GM19372 (cell line): Measurements from ENCODE around the gene FLNB.

Source experiments
- ATAC-seq: cut with Tn5 transposase; IDR thresholded peaks from one replicate; pipeline ENCODE4 v1.9.1; 2021; ENCODE audit warnings: mild to moderate bottlenecking, low read depth, moderate library complexity; ENCODE audit not compliant: unreplicated experiment

The FLNB gene

DNA sequence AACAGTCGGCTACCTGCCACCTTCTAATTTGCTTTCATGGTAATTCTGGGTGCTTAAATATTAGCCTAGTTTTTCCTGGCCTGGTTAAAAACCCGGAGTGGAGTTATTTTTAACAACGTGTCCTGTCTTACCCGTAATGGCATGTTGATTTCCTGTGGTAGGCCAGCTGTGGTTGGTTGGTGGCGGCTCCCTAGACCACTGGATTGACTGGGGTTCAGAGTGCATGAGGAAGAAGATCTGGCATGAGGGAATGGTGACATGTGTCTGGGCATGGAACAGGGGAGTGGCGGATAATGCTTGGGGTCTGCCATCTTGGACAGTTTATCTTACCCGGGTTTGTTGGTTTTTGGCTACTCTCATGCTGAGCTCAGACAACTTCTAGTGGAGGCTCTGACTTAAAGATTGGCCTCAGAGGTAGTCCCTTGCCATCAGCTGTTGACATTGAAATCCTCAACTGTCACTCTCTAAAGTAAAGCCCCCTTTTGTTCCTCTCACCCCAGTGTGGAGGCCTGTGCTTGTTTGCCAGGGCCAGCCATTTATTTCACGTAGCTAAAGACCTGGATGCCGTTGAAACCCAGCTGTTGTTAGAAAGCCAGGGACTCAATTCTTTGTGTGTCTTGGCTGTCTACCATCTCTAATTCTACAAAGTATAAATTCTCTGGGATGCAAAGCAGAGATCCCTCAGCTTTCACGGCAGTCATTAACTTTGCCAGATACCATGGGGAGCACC is 121.0 kb downstream of the FLNB start:
- ATAC-seq = no peak

DNA sequence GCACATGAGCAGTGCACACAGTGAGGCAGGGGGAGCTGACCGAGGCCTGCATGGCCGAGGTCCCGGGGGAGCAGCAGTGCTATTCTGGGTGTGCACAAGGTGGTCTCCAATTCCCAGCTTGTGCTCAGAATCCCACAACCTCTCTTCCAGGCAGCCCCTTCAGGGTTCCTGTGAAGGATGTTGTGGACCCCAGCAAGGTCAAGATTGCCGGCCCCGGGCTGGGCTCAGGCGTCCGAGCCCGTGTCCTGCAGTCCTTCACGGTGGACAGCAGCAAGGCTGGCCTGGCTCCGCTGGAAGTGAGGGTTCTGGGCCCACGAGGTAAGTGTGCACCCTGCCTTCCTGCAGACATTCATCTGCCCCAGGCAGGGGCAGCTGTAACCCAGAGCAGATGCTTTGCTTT is 122.4 kb downstream of the FLNB start:
- no peak for ATAC-seq

DNA sequence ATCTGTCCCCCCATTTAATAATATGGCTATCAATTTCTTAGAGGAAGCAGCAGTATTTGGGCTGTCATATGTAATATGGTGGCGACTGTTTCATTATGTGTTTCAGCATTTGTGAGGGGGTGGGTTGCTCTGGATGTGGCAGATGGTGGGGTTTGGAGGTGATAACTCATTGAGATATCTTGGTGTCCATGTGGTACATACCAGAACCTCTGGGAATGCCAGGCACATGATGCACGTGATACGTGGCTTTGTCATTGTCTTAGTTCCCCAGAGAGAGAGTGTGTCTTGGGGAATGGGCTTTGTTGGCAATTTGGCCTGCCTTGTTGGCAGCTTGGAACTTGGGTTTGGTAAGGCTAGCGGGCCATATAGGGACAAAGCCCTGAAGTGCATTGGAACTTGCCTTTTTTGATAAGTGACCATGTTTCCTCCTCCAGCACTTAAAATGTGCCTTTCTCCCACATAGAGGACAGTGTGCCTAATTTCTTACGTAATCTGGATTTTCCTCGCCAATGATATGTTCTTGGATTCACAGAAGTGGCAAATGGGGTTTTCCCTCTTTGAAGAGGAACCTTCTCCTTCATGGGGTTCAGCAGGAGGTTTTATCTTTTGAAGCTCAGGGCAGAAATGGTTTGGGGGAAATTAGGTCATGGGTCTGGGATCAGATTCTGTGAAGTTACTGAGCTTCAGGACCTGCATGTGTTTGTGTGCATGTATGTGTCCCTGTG is 123.0 kb downstream of the FLNB start:
- no peak for ATAC-seq

DNA sequence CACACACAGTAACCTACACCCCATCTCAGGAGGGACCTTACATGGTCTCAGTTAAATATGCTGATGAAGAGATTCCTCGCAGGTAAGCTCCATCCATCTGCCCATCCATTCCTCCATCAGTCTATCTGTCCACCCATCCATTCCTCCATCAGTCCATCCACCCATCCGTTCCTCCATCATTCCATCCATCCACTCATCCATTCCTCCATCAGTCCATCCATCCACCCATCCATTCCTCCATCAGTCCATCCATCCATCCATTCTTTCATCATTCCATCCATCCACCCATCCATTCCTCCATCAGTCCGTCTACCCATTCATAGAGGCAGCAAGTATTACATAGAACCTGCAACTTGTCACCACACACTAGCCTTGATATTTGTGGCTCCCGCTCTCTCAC is 124.6 kb downstream of the FLNB start:
- no peak for ATAC-seq

DNA sequence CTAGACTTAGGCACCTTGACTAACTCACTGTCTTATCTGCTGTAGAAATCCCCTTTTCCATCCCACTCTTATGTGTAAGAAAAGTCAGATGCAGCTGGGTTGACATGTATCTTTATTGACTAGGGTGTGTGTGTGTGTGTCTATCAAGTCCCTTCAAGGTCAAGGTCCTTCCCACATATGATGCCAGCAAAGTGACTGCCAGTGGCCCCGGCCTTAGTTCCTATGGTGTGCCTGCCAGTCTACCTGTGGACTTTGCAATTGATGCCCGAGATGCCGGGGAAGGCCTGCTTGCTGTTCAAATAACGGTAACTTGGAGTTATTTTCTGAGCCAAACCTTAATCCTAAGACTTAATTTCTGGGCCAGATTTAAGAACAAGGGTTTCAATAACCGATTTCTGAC is 126.2 kb downstream of the FLNB start:
- ATAC-seq = no peak

DNA sequence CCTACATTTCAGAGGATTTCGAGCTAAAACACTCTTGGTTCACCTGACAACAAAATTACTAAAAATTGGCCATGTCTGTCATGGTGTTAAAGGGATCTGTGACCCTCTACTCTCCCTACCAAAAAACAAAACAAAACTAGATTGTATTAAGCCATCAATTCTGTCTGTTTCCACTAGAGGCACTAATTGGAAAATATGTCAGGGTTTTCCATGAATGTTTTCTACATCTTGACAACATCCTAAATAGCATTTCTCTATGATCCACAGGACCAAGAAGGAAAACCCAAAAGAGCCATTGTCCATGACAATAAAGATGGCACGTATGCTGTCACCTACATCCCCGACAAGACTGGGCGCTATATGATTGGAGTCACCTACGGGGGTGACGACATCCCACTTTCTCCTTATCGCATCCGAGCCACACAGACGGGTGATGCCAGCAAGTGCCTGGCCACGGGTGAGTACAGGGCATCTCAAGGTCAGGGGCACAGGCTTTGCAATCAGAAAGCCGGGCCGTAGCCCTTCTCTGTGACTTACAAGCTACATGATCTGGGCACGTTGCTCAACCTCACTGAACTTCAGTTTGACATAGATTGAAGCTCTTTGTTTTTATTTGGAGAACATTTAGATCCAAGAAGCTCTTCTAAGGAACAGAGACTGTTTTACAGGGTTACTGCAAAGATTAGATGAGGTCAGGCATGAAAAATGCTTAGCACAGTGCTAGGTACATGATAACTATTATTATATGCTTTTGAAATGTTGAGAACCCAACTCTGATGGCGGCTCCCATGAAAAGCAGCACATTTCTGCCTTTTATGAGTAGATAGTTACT is 127.7 kb downstream of the FLNB start:
- ATAC-seq = no peak

DNA sequence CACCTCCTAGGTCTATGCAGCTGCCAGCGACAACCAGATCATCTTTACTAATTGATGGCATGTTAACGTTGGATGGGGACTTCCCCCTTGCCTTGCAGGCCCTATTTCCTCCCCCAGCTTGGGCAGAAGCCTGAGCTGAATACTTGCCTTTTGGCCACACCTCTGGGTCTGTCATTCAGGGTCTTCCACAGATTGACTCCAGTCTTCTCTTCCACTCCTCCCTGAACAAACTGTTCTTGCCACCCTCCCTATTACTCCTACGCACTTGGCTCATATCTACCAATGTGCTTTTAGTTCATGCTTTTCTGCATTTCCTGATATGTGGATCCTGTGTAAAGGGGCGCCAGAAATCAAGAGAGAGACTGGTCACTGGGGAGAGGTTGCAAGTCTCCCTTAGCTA is 129.1 kb downstream of the FLNB start:
- no peak for ATAC-seq

DNA sequence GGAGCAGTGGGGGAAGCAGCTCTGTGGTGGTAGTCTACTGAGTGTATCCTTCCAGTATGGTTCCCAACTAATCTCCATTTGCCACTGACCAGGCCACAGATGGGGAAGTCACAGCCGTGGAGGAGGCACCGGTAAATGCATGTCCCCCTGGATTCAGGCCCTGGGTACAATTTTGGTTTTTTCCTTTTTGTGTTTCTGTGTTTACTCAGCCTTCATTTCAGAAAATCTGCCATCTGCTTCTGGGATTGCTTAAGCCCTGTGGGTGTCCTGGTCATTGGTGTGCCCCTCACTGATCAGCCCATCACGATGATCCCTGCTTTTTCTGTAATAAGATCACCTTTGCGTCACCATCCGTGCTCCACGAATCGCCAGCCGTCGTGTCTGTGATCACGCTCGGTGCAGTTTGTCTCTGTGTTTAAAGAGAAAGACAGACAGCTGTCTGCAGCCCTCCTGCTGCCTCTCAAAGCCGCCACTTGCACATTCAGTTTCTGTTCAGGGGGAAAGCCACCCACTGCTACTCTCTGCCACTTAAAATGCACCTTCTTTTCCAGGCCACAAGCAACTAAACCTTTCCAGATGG is 133.6 kb downstream of the FLNB start:
- ATAC-seq = no peak

DNA sequence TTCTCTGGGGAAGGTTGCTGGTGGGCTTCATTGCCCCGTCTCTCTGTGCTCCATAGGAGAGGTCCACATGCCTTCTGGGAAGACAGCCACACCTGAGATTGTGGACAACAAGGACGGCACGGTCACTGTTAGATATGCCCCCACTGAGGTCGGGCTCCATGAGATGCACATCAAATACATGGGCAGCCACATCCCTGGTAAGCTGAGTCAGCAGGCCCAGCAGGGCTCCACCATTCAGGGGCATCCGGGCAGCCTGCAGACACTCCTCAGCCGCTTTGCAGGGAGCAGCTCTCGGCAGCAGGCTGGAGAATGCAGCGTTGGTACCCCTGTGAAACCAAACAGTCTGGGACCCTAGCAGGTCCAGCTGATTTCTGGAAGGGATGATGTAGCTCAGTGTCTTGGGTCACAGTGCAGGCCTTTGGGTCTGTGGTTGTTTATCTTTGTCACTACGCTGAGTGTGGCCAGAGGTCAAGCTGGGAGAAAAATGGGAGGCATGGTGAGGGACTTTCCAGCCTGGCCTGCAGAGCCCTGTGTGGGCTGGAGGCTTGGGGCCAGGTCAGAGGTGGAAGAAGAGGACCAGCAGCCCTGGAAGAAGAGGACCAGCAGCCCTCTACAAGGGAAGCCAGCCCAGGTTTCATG is 135.3 kb downstream of the FLNB start:
- ATAC-seq = no peak

DNA sequence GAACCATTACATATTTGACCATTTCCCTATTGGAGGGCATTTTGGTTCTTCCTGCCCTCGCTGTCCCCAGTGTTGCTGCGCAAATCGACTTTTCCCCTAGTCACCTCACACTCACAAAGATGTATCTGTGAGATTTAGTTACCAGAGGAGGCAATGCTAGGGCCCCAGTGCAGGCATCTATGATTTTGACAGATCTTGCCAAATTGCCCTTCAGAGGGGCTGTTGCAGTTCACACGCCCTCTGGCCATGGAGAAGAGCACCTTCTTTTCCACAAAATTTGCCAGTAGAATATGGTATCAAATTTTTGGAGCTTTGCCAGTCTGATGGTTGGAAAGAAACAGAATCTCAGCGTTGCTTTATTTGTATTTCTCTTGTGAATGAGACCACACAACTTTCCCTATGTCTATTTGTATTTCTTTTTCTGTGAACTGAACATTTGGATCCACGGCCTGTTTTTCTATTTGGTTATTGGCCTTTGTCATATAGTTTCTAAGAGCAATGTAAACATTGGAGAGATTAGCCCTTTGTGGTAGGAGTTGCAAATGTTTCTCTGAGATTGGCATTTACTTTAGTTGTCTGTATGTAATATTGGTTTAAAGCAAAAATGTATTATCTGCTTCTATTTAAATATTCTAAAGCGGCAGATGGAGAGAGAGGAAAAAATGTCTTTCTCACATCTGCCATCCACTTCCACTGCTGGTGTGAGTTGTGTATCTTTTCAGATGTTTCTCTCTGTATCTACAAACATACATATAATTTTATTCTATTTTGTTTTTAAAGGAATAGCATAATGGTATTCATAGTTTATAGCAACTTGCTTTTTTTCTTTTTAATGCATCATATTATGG is 136.5 kb downstream of the FLNB start:
- no peak for ATAC-seq

DNA sequence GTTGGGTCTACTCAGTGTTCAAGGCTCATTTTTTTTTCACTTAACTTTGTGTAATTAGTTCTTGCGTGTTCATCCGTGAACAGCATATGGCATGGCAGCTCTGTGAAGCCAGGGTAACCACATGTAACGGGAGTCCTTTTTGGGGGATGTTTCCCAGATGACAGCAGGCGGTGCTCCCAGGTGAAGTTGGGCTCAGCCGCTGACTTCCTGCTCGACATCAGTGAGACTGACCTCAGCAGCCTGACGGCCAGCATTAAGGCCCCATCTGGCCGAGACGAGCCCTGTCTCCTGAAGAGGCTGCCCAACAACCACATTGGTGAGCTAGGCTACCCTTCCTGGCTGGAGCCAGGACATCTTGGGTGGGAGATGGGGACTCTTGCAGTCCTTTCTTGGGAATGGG is 139.8 kb downstream of the FLNB start:
- no peak for ATAC-seq

DNA sequence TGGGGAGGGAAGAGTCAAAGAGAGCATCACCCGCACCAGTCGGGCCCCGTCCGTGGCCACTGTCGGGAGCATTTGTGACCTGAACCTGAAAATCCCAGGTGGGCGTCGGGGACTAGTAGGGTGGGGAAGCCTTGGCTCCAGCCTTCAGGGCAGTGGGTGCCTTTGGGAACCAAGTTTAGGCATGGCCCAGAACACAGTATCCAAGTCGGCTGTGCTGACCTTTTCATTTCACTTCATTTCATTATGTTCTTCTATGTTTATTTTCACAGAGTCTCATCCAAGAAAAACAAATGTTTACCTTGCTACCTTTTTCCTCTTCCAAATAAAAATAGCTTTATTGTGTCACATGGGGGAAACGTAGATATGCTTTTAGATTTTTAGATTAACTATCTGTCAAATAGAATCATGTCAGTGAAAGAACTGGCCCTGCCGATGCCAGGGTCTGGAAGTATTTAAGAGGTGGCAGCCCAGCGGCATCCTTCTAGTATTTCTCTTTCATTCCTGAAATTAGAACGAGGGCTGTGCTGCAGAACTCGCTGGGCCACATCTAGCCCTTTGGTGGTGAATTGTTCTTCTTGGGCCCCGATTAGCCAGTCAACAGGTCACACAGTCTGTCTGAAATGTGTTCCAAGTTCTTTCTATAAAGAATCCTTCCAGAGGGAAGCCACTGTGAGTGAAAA is 142.0 kb downstream of the FLNB start:
- ATAC-seq = no peak

DNA sequence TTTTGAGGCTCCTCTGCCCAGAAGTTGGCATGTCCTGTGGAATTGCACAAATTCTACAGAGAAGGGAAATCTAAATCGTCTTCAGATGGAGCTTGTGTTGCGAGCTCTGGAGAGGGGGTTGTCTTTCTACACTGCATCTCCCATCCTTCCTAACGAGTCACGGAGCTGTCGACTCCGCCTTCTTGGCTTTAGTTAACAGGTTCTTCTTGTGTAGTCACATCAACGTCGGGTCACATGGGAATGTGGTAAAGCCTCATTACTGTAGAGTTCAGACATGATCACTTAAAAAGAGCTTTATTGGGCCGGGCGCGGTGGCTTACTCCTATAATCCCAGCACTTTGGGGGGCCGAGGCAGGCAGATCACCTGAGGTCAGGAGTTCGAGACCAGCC is 142.6 kb downstream of the FLNB start:
- ATAC-seq = no peak

DNA sequence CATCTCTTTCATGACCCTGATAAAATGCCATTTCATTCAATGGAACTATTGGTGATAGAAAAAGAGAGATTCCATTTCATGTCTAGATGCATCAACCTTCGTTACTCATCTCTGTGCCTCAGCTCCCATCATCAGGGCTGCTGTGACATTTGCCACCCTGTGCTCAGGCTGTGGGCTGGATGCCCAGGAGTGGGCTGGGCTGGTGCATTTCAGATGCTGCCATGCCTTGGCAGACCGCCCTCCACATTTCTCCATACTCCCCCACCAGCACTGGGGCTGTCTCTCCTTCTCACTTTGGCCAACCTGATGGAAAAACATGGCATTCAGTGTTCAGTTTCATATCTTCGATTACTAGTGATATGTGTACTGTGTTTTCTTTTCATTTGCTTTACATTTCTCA is 143.4 kb downstream of the FLNB start:
- no peak for ATAC-seq

DNA sequence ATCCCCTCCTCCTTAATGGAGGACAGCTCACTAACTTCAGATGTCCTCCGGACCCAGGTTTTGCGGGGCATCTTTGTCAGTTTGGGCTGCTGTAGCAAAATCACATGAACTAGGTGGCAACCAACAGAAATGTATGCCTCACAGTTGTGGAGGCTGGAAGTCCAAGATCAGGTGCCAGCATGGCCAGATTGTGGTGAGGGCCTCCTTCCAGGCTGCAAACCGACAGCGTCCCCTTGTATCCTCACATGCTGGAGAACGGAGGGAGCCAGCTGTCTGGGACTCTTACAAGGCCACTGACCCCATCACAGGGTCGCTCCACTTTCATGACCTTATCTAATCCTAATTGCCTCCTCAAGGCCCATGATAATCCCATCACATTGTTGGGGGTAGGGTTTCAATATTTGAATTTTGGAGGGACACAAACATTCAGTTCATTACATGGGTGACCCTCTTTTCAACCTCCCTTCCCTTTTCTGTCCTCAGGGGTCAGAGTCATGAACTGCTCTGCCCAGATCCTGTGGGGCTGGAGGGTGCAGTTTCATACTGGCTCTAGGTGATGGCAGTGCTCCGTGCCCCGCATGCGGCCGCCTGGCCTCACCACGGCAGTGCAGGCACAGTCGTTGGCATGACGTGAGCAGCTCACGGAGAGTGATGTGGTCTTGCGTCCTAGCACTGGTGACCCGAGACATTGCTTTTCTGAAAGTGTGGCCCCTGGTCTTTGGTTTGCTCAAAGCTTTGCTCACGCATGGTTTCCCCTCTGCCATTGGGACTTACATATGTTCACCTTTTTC is 144.2 kb downstream of the FLNB start:
- ATAC-seq = no peak

DNA sequence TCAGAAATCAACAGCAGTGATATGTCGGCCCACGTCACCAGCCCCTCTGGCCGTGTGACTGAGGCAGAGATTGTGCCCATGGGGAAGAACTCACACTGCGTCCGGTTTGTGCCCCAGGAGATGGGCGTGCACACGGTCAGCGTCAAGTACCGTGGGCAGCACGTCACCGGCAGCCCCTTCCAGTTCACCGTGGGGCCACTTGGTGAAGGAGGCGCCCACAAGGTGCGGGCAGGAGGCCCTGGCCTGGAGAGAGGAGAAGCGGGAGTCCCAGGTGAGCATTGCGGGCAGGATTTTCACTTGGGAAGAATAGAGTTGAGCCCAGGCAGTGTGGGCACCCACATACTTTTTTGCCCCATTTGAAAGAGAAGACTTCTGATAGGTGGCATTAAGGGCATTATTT is 145.1 kb downstream of the FLNB start:
- no peak for ATAC-seq

DNA sequence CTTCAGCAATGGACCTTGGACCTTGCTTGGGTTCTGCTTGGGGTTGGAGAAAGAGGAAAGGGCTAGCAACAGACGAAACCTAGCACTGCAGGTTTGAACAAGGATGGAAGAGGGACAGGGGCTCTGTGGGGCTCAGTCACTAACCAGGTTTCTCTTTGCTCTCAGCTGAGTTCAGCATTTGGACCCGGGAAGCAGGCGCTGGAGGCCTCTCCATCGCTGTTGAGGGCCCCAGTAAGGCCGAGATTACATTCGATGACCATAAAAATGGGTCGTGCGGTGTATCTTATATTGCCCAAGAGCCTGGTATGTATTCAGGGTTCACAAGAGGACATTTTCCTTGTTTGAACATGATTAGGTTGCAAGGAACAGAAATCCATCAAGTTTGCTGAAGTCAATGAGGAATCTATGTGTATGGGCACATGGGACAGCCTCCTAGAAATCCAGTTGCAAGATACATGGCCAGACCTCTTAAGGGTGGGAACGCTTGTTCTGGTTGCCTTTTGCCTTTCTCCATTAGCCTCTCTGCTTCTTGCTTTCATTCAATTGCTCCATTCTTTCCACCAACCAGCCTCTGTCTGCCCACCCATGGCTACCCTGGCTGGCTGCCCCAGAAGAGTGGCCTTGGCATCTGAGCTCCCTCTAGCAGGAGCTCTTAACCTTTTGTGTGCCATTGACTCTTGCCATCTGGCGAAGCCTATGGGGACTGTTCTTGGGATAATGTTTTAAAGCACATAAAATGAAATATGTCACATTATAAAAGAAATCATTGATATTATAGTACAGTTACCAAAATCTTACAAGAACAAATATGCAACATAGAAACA is 146.6 kb downstream of the FLNB start:
- ATAC-seq = no peak

DNA sequence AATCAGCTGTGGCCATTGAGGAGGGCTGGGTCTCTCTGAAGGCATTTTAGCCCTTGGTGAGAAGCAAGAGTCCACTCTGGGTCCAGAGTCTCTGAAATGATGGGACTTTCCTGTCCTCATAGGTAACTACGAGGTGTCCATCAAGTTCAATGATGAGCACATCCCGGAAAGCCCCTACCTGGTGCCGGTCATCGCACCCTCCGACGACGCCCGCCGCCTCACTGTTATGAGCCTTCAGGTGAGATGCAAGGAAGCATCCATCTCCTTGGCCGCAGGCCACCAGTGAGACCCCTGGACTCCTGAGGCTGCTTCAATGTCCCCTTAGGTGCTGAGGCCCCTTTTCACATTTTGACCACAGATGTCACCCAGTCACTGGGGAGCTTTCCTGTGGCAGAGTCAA is 147.6 kb downstream of the FLNB start:
- no peak for ATAC-seq
